GM12875 (cell line): ENCODE results near the gene ANKRD17.

Experiments used
- H3K4me3 ChIP-seq: one replicate; pipeline ENCODE4 v1.5.1; 2011; ENCODE audit warnings: low read depth, low read length, control low read depth
- TF ChIP-seq, protein P1 (sequence below): IDR thresholded peaks from 2 replicates; pipeline ENCODE4 v1.5.1; 2011; ENCODE audit warnings: low read depth, mild to moderate bottlenecking, control low read depth, inconsistent platforms, low read length, moderate library complexity, borderline replicate concordance; ENCODE audit not compliant: insufficient read depth

ANKRD17 gene

GRCh38 chr4:73129319-73129718 is 129.3 kb downstream of the ANKRD17 start:
- H3K4me3 ChIP-seq, result no peak overlapping the region
- TF ChIP-seq, protein P1, sequence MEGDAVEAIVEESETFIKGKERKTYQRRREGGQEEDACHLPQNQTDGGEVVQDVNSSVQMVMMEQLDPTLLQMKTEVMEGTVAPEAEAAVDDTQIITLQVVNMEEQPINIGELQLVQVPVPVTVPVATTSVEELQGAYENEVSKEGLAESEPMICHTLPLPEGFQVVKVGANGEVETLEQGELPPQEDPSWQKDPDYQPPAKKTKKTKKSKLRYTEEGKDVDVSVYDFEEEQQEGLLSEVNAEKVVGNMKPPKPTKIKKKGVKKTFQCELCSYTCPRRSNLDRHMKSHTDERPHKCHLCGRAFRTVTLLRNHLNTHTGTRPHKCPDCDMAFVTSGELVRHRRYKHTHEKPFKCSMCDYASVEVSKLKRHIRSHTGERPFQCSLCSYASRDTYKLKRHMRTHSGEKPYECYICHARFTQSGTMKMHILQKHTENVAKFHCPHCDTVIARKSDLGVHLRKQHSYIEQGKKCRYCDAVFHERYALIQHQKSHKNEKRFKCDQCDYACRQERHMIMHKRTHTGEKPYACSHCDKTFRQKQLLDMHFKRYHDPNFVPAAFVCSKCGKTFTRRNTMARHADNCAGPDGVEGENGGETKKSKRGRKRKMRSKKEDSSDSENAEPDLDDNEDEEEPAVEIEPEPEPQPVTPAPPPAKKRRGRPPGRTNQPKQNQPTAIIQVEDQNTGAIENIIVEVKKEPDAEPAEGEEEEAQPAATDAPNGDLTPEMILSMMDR, result no peak

DNA sequence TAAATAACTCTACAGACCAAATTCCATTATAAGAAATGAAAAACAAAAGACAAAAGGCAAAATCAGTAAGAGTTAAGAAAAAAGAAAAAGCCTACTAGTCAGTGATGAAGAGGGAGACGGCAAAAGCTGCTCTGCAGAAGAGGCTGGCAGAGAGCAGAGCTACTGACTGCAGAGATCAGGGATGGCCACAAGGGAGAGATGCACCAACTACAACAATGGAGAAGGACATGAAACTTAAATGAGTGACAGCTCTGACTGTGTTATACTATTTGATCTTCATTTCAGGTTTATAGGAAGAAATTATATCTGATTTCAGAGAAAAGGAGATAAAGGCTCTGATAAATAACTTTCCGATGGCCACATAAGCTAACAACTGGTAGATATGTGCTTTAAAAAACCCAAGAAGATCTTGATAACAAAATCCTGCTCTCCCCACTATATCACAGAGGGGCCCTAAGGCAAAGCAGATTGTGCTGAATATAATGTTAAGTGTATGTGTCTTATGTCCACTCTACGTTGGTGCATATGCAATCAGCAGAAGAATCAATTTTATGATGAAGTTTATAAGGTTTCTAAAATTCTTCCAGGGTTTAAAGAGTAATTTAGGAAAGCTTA is 130.7 kb downstream of the ANKRD17 start:
- no peak overlapping the region for H3K4me3 ChIP-seq

GRCh38 chr4:73109493-73109892 is 149.1 kb downstream of the ANKRD17 start:
- TF ChIP-seq, protein P1, result no peak
- H3K4me3 ChIP-seq, result no peak overlapping the region

More for the DNA sequence above, 130.7 kb downstream of the ANKRD17 start:
- TF ChIP-seq, protein P1, result no peak

DNA sequence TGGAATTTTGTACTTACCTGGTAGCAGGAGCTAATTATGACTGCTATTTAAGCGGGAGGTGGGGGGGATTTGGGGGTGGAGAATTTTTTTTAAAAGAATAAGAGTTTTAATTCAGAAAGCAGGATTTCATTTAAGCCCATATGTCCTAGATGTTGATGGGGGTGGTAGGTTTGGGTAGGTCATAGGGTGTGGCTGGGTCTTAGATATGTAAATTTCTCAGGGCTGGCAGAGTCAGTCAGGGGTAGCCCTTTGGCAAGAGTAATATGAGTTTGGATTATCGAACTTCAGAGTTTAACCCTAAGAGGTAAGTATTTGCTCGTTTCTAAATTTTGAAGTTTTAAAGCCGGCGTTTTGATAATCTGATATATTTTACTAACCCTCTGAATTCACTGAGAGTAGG is 153.9 kb downstream of the ANKRD17 start:
- no peak overlapping the region for H3K4me3 ChIP-seq
- TF ChIP-seq, protein P1, result no peak

DNA sequence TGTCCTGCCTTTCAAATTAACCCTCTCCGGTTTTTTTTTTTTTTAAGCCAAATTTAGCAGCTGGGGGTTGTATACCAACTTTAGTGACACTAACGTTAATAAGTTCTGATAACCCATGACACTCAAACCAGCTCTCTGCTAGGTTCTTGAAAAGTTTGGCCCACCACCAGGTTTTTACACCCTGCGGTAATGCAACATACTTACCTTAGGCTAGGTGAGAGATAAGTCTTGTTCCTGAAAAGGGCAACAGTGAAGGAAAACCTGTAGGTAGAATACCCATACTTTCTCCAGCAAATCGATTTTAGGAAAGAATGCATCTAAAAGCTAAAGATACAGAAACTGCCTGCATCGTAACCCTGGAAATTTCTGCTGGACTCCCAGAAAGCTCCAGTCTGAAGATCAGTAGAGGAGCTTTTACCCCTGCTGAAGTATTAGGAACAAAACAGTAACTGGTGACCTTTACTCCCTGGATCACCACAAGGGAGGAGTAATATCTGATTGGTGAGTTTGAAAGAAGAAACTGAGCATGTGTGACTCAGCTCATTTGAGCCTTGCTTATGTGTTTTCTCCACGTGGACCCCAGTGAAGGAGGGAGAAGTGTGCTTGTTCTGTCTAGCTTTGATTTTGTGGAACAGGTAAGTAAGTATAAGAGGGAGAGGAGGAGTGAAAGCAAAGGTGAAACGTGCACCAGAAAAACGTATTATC is 154.6 kb downstream of the ANKRD17 start:
- no peak overlapping the region for H3K4me3 ChIP-seq
- TF ChIP-seq, protein P1, result no peak

- TF ChIP-seq, protein P1, result no peak
- no peak overlapping the region for H3K4me3 ChIP-seq
These were observed 159.5 kb downstream of the ANKRD17 start for GRCh38 chr4:73099143-73099542.

- H3K4me3 ChIP-seq, result no peak overlapping the region
- TF ChIP-seq, protein P1, result no peak
These were observed 159.9 kb downstream of the ANKRD17 start for GRCh38 chr4:73098713-73099112.
